IMR-90 (cell line): Measurements from ENCODE around the gene NFYB. TPM values are rescaled to one million over a fixed set of nuclear protein-coding genes. Genes with fewer than 3 reads are reported as not detected.

Experiments used
- ATAC-seq: fragments of 200-7000 bp; cut with Tn5 transposase; 2 replicates; pipeline ENCODE4 v1.9.1; 2020; ENCODE audit warnings: low read depth, mild to moderate bottlenecking, moderate library complexity
- BruUV-seq: library from RNA; stranded (reverse); fragments of 400-500 nt; replicated peaks from 2 replicates; lab custom pipeline; 2021; lab: Mats Ljungman, UMichigan
- CTCF ChIA-PET: fragments of 300-600 bp; formaldehyde crosslinking; extraction: SDS; loops from one replicate; lab custom pipeline; 2021; ENCODE audit warnings: antibody characterized with exemption; lab: Yijun Ruan, JAX
- POLR2A ChIA-PET: fragments of 300-600 bp; sonication (Branson Sonifier 250); formaldehyde crosslinking; loops from one replicate; lab custom pipeline; 2022; ENCODE audit warnings: antibody characterized with exemption; ENCODE audit not compliant: unreplicated experiment; lab: Charles Lee
- DNase-seq: peaks from one replicate; pipeline ENCODE4 v3.0.0; 2013
- H2AFZ ChIP-seq: replicated peaks from 2 replicates; pipeline ENCODE3; 2013; ENCODE audit warnings: low read length, mild to moderate bottlenecking; ENCODE audit not compliant: poor library complexity
- H2AK5ac ChIP-seq: 2 replicates; pipeline ENCODE4 v1.6.1; 2013; ENCODE audit warnings: low read depth, low read length, inconsistent platforms
- H2AK9ac ChIP-seq: replicated peaks from 2 replicates; pipeline ENCODE3; 2013; ENCODE audit warnings: mild to moderate bottlenecking, low read depth, low read length, moderate library complexity; ENCODE audit not compliant: poor library complexity
- H2BK120ac ChIP-seq: 2 replicates; pipeline ENCODE4 v1.6.1; 2013; ENCODE audit warnings: low read depth, low read length, inconsistent platforms
- H2BK15ac ChIP-seq: 3 replicates; pipeline ENCODE4 v1.6.1; 2013; ENCODE audit warnings: low read depth, low read length, inconsistent platforms
- H2BK20ac ChIP-seq: 2 replicates; pipeline ENCODE4 v1.6.1; 2013; ENCODE audit warnings: low read depth, mild to moderate bottlenecking, inconsistent platforms, low read length, moderate library complexity
- H2BK5ac ChIP-seq: 2 replicates; pipeline ENCODE4 v1.6.1; 2013; ENCODE audit warnings: mild to moderate bottlenecking, low read depth, low read length, inconsistent platforms; ENCODE audit not compliant: poor library complexity, severe bottlenecking
- H3K14ac ChIP-seq: replicated peaks from 2 replicates; pipeline ENCODE4 v1.6.1; 2013; ENCODE audit warnings: low read depth, low read length, inconsistent platforms
- H3K18ac ChIP-seq: 2 replicates; pipeline ENCODE4 v1.6.1; 2013; ENCODE audit warnings: low read depth, low read length, control low read depth
- H3K23ac ChIP-seq: 2 replicates; pipeline ENCODE4 v1.6.1; 2013; ENCODE audit warnings: low read depth, low read length, inconsistent platforms
- H3K27ac ChIP-seq: 2 replicates; pipeline ENCODE4 v1.5.1; 2013; ENCODE audit warnings: mild to moderate bottlenecking, control low read depth, low read length; ENCODE audit not compliant: insufficient read depth
- H3K27me3 ChIP-seq: 2 replicates; pipeline ENCODE4 v1.6.1; 2013; ENCODE audit warnings: low read length; ENCODE audit not compliant: control insufficient read depth, insufficient read depth
- H3K36me3 ChIP-seq: 2 replicates; pipeline ENCODE4 v1.6.1; 2013; ENCODE audit warnings: low read length, mixed read lengths; ENCODE audit not compliant: control insufficient read depth, insufficient read depth
- H3K4ac ChIP-seq: 2 replicates; pipeline ENCODE4 v1.6.1; 2013; ENCODE audit warnings: low read depth, low read length, inconsistent platforms
- H3K4me1 ChIP-seq: 2 replicates; pipeline ENCODE4 v1.6.1; 2013; ENCODE audit warnings: low read length, mixed read lengths; ENCODE audit not compliant: control insufficient read depth, insufficient read depth
- H3K4me2 ChIP-seq: 2 replicates; pipeline ENCODE4 v1.6.1; 2013; ENCODE audit warnings: low read depth, mild to moderate bottlenecking, control low read depth, low read length, moderate library complexity
- H3K4me3 ChIP-seq: 2 replicates; pipeline ENCODE4 v1.5.1; 2013; ENCODE audit warnings: low read depth, mild to moderate bottlenecking, control low read depth, low read length, moderate library complexity; ENCODE audit not compliant: insufficient read depth
- H3K56ac ChIP-seq: 2 replicates; pipeline ENCODE4 v1.6.1; 2013; ENCODE audit warnings: low read length, inconsistent platforms; ENCODE audit not compliant: insufficient read depth; ENCODE audit errors: extremely low read depth
- H3K79me1 ChIP-seq, 2 experiments: 2 replicates each; pipeline ENCODE4 v1.6.1; 2013; ENCODE audit warnings: low read length in 2 of 2, inconsistent platforms in 1 of 2, low read depth in 1 of 2
- H3K9ac ChIP-seq: 2 replicates; pipeline ENCODE4 v1.6.1; 2013; ENCODE audit warnings: low read depth, low read length, control low read depth
- H3K9me1 ChIP-seq: 2 replicates; pipeline ENCODE4 v1.6.1; 2013; ENCODE audit warnings: low read length, inconsistent platforms; ENCODE audit not compliant: insufficient read depth
- H3K9me3 ChIP-seq: 2 replicates; pipeline ENCODE4 v1.6.1; 2013; ENCODE audit warnings: low read length; ENCODE audit not compliant: control insufficient read depth, insufficient read depth
- H4K20me1 ChIP-seq: 2 replicates; pipeline ENCODE4 v1.6.1; 2013; ENCODE audit warnings: low read length, inconsistent platforms; ENCODE audit not compliant: insufficient read depth
- H4K5ac ChIP-seq: 2 replicates; pipeline ENCODE4 v1.6.1; 2013; ENCODE audit warnings: mild to moderate bottlenecking, low read depth, low read length, control low read depth
- H4K8ac ChIP-seq, 2 experiments: 2 replicates each; pipeline ENCODE4 v1.6.1; 2013; ENCODE audit warnings: low read depth in 2 of 2, low read length in 2 of 2, control low read depth in 1 of 2, inconsistent platforms in 1 of 2
- H4K91ac ChIP-seq: 2 replicates; pipeline ENCODE4 v1.6.1; 2013; ENCODE audit warnings: low read depth, low read length, inconsistent platforms; ENCODE audit not compliant: insufficient read depth
- CEBPB ChIP-seq: IDR thresholded peaks from 2 replicates; pipeline ENCODE4 v1.6.1; 2012; ENCODE audit warnings: low read depth, low read length, improper control_type of control experiment
- CHD1 ChIP-seq: IDR thresholded peaks from 2 replicates; pipeline ENCODE4 v1.6.1; 2012; ENCODE audit warnings: low read depth, low read length, improper control_type of control experiment
- FOS ChIP-seq: fragments of 150-350 bp; IDR thresholded peaks from 2 replicates; pipeline ENCODE4 v1.6.1; 2016; ENCODE audit warnings: low read depth, low read length
- MAFK ChIP-seq: IDR thresholded peaks from 2 replicates; pipeline ENCODE4 v1.6.1; 2012; ENCODE audit warnings: low read depth, low read length, improper control_type of control experiment
- WGBS, 2 experiments: methylation state at CpG; one replicate each; pipeline versions ENCODE4 v1.1.5 to v1.1.7; 2013; ENCODE audit warnings: missing lambda C conversion rate in 2 of 2; ENCODE audit not compliant: insufficient read length in 1 of 2; ENCODE audit errors: extremely low coverage in 2 of 2; 5-methylcytosine and 5-hydroxymethylcytosine counted together
- dilution Hi-C: fragments of 300-500 bp; cut with HindIII; formaldehyde crosslinking; loops from one replicate; pipeline ENCODE4 v1.14.3; 2018; ENCODE audit warnings: low sequenced_read_pairs; ENCODE audit not compliant: unreplicated experiment
- in situ Hi-C: fragments of 300-500 bp; cut with MboI; formaldehyde crosslinking; loops from 3 replicates; pipeline ENCODE4 v1.14.3; 2019; ENCODE audit warnings: low sequenced_read_pairs, inconsistent platforms, mixed read lengths
- intact Hi-C: fragments of 100-400 bp; cut with micrococcal nuclease; formaldehyde crosslinking; loops from 2 replicates; pipeline ENCODE4 v1.10.0; 2022
- polyA plus RNA-seq, 3 experiments: library from polyadenylated mRNA; depleted of rRNA; stranded (reverse); fragments of >200 nt; gene quantifications; 2 replicates each; pipeline ENCODE4 v1.2.3, GENCODE V29; 2012; ENCODE audit warnings: low replicate concordance in 1 of 3
- total RNA-seq: library from RNA; depleted of rRNA; stranded (reverse); fragments of >200 nt; gene quantifications from 2 replicates; pipeline ENCODE4 v1.2.3, GENCODE V29; 2012

The NFYB gene
- total and polyA plus RNA-seq, 2 of the 4 experiments (the other 2 are of a cell fraction), result 22.2 to 28.4 TPM

GRCh38 chr12:104094284-104094683, 43.7 kb downstream of the NFYB start:
- peak overlapping the region; percentile 62 to 88; a peak in 3 of 4 replicates for H4K8ac ChIP-seq
- peak overlapping the region; percentile 92 for H2BK20ac ChIP-seq
- no TSS peak for BruUV-seq
- ATAC-seq (peak; percentile 89), DNase-seq (peak; percentile 88)
- H3K4me1 ChIP-seq, result peaks cover 13% of the 10 kb centered on the region
- ChIA-PET CTCF (interaction anchor here (1.0 kb wide), 1 partner anchor 15 kb away, joined by 7 read pairs; no protein-coding TSS in a partner anchor), POLR2A (no interaction called here)
- H4K20me1 ChIP-seq, result no peaks in the 10 kb centered on the region
- H3K9me1 ChIP-seq, result peaks cover 6% of the 10 kb centered on the region
- no peak overlapping the region for H2AK5ac ChIP-seq
- peak overlapping the region; percentile 97 for H2BK5ac ChIP-seq
- dilution Hi-C loops, result no loop called here
- no peak overlapping the region for H2AK9ac ChIP-seq
- H2BK120ac ChIP-seq, result peak overlapping the region; percentile 90
- H4K5ac ChIP-seq, result peak overlapping the region; percentile 97; the same call in 1 of the 2 replicates
- peak overlapping the region; percentile 63; the same call in 1 of the 2 replicates for H3K4ac ChIP-seq
- H3K27ac ChIP-seq, result peak overlapping the region; percentile 70; the same call in 1 of the 2 replicates
- peaks cover 16% of the 10 kb centered on the region for H3K36me3 ChIP-seq
- H3K18ac ChIP-seq, result peak overlapping the region; percentile 100
- in situ Hi-C loops, result no loop called here
- peaks cover 5 to 25% of the 10 kb centered on the region in 2 experiments for H3K79me1 ChIP-seq
- no peak overlapping the region for H3K9ac ChIP-seq
- H3K23ac ChIP-seq, result peak overlapping the region; percentile 8; the same call in 1 of the 2 replicates
- no peak overlapping the region for H2AFZ ChIP-seq
- H3K9me3 ChIP-seq, result no peaks in the 10 kb centered on the region
- H2BK15ac ChIP-seq, result no peak overlapping the region
- H3K56ac ChIP-seq, result peak overlapping the region; percentile 41; the same call in 1 of the 2 replicates
- WGBS, 2 experiments, result no CpG with 5 or more reads among the region's 3 CpGs
- H3K4me3 ChIP-seq, result no peak overlapping the region
- no peak overlapping the region for H3K14ac ChIP-seq
- peak overlapping the region; percentile 29; the same call in 1 of the 2 replicates for H4K91ac ChIP-seq
- intact Hi-C loops, result no loop called here
- no peaks in the 10 kb centered on the region for H3K27me3 ChIP-seq
- TF ChIP-seq CHD1 (no peak), FOS (0 out of 2 replicates have a peak, but pooled peaks have one; percentile 25), MAFK (no peak), CEBPB (peak; percentile 75)
- H3K4me2 ChIP-seq, result peak overlapping the region; percentile 93; the same call in 1 of the 2 replicates
